GM12892 (cell line): Measurements from ENCODE around the gene DDX54.

Source experiments
- POLR2A ChIP-seq: IDR thresholded peaks from 2 replicates; pipeline ENCODE4 v1.6.1; 2011; ENCODE audit warnings: low read depth, low read length, control low read depth
- POLR2AphosphoS5 ChIP-seq: IDR thresholded peaks from 2 replicates; pipeline ENCODE4 v1.6.1; 2011; ENCODE audit warnings: low read depth, low read length, control low read depth
- TAF1 ChIP-seq: IDR thresholded peaks from 2 replicates; pipeline ENCODE4 v1.6.1; 2011; ENCODE audit warnings: low read depth, mild to moderate bottlenecking, control low read depth, low read length, borderline replicate concordance

DNA sequence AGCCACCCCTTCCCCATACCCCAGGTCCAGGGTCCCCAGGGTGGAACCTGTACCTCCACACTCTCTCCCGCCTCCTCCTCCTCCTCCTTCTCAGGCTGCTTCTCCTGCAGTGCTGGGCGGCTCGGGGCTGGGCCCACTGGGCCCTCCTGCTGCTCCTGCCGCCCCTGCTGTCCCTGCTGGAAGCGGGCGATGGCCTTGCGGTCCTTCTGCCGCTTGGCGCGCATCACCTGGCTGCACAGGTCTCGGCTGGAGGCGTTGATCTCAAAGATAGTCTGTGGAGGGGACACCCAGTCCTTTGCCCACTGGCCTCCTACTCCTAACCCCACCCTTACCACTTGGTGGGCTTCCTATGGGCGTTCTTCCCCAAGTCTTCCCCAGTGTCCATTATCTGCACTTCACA is 21.3 kb downstream of the DDX54 start:
- TF ChIP-seq TAF1: no peak
- TF ChIP-seq POLR2A: no peak
- no peak for TF ChIP-seq POLR2AphosphoS5
